Osteoblast (primary cell): Measurements from ENCODE around the gene INO80D. TPM values are rescaled to one million over a fixed set of nuclear protein-coding genes. Genes with fewer than 3 reads are reported as not detected.
"Not testable (repeated sequence)": the region's sequence is repeated elsewhere in the genome, so short reads cannot be mapped to it uniquely, and the experiment has no call there.

Experiments used
- DNase-seq: peaks from one replicate; pipeline ENCODE4 v3.0.0; 2011; ENCODE audit warnings: low spot score, mixed read lengths; ENCODE audit not compliant: insufficient read length; ENCODE audit errors: missing footprints
- H2AFZ ChIP-seq: 2 replicates; pipeline ENCODE4 v1.6.0; 2011; ENCODE audit warnings: mild to moderate bottlenecking, low read length
- H3K27ac ChIP-seq: 2 replicates; pipeline ENCODE4 v1.5.1; 2011; ENCODE audit warnings: mild to moderate bottlenecking, low read depth, low read length, moderate library complexity
- H3K27me3 ChIP-seq: 2 replicates; pipeline ENCODE4 v1.6.0; 2012; ENCODE audit warnings: mild to moderate bottlenecking, control low read depth, inconsistent platforms, low read length, moderate library complexity; ENCODE audit not compliant: insufficient read depth
- H3K36me3 ChIP-seq: 2 replicates; pipeline ENCODE4 v1.5.1; 2011; ENCODE audit warnings: mild to moderate bottlenecking, low read length, control low read depth, moderate library complexity; ENCODE audit not compliant: insufficient read depth
- H3K4me1 ChIP-seq: 2 replicates; pipeline ENCODE4 v1.5.1; 2011; ENCODE audit warnings: mild to moderate bottlenecking, low read length, control low read depth, moderate library complexity; ENCODE audit not compliant: insufficient read depth
- H3K4me2 ChIP-seq: 2 replicates; pipeline ENCODE4 v1.6.0; 2011; ENCODE audit warnings: mild to moderate bottlenecking, low read length; ENCODE audit not compliant: insufficient read depth
- H3K4me3 ChIP-seq: fragments of 200-600 bp; sonication (generic); 3 replicates; pipeline ENCODE4 v1.5.1; 2012; ENCODE audit warnings: mild to moderate bottlenecking, low read length, inconsistent platforms; ENCODE audit not compliant: insufficient read depth
- H3K79me2 ChIP-seq: 2 replicates; pipeline ENCODE4 v1.6.0; 2012; ENCODE audit warnings: mild to moderate bottlenecking, low read length, control low read depth, inconsistent platforms; ENCODE audit not compliant: insufficient read depth
- H3K9me3 ChIP-seq: 2 replicates; pipeline ENCODE4 v1.5.1; 2011; ENCODE audit warnings: low read depth, low read length, control low read depth
- H4K20me1 ChIP-seq: 2 replicates; pipeline ENCODE4 v1.6.0; 2012; ENCODE audit warnings: mild to moderate bottlenecking, low read length, control low read depth; ENCODE audit not compliant: insufficient read depth
- total RNA-seq: library from RNA; depleted of rRNA; stranded (reverse); fragments of >200 nt; gene quantifications from 2 replicates; pipeline ENCODE4 v1.2.3, GENCODE V29; 2012
- TF ChIP-seq, protein P1 (sequence below): IDR thresholded peaks from 2 replicates; pipeline ENCODE4 v1.5.1; 2011; ENCODE audit warnings: mild to moderate bottlenecking, low read depth, low read length, moderate library complexity; ENCODE audit errors: extremely low read depth

Gene INO80D
- total RNA-seq, 1 donor: 9.0 TPM

GRCh38 chr2:206049392-206049791, 36.6 kb downstream of the INO80D start:
- Histone ChIP-seq H3K27me3 (no peaks in the 10 kb centered on the region), H3K27ac (no peak overlapping the region), H4K20me1 (peaks cover 10% of the 10 kb centered on the region), H3K4me3 (no peak overlapping the region), H3K4me1 (no peaks in the 10 kb centered on the region), H2AFZ (no peak overlapping the region), H3K79me2 (peaks cover 14% of the 10 kb centered on the region), H3K4me2 (no peak overlapping the region), H3K9me3 (no peaks in the 10 kb centered on the region), H3K36me3 (peaks cover 9% of the 10 kb centered on the region)
- TF ChIP-seq, protein P1, sequence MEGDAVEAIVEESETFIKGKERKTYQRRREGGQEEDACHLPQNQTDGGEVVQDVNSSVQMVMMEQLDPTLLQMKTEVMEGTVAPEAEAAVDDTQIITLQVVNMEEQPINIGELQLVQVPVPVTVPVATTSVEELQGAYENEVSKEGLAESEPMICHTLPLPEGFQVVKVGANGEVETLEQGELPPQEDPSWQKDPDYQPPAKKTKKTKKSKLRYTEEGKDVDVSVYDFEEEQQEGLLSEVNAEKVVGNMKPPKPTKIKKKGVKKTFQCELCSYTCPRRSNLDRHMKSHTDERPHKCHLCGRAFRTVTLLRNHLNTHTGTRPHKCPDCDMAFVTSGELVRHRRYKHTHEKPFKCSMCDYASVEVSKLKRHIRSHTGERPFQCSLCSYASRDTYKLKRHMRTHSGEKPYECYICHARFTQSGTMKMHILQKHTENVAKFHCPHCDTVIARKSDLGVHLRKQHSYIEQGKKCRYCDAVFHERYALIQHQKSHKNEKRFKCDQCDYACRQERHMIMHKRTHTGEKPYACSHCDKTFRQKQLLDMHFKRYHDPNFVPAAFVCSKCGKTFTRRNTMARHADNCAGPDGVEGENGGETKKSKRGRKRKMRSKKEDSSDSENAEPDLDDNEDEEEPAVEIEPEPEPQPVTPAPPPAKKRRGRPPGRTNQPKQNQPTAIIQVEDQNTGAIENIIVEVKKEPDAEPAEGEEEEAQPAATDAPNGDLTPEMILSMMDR: no peak
- no peak for DNase-seq

- H4K20me1 ChIP-seq: peaks cover 11% of the 10 kb centered on the region
- H3K27ac ChIP-seq: no peak overlapping the region
- no peaks in the 10 kb centered on the region for H3K27me3 ChIP-seq
- DNase-seq: peak; percentile 60
- H3K9me3 ChIP-seq: no peaks in the 10 kb centered on the region
- peaks cover 16% of the 10 kb centered on the region for H3K79me2 ChIP-seq
- no peak overlapping the region for H2AFZ ChIP-seq
- H3K4me3 ChIP-seq: no peak overlapping the region
- H3K4me2 ChIP-seq: no peak overlapping the region
- TF ChIP-seq, protein P1: no peak
- H3K4me1 ChIP-seq: no peaks in the 10 kb centered on the region
- peaks cover 14% of the 10 kb centered on the region for H3K36me3 ChIP-seq
Measured at GRCh38 chr2:206045251-206045650, 40.7 kb downstream of the INO80D start.

GRCh38 chr2:206040525-206040924, 45.4 kb downstream of the INO80D start:
- H4K20me1 ChIP-seq: peaks cover 9% of the 10 kb centered on the region
- H3K27me3 ChIP-seq: no peaks in the 10 kb centered on the region
- no peak for DNase-seq
- H3K4me3 ChIP-seq: no peak overlapping the region
- H3K9me3 ChIP-seq: no peaks in the 10 kb centered on the region
- H3K27ac ChIP-seq: no peak overlapping the region
- TF ChIP-seq, protein P1: no peak
- H2AFZ ChIP-seq: no peak overlapping the region
- H3K4me2 ChIP-seq: no peak overlapping the region
- peaks cover 9% of the 10 kb centered on the region for H3K36me3 ChIP-seq
- no peaks in the 10 kb centered on the region for H3K4me1 ChIP-seq
- H3K79me2 ChIP-seq: peaks cover 33% of the 10 kb centered on the region

- H3K4me3 ChIP-seq, H4K20me1 ChIP-seq, H3K27me3 ChIP-seq, H3K4me1 ChIP-seq, H3K9me3 ChIP-seq, H3K4me2 ChIP-seq, H2AFZ ChIP-seq, DNase-seq, H3K36me3 ChIP-seq, H3K27ac ChIP-seq: not testable (repeated sequence)
- H3K79me2 ChIP-seq: peaks cover 53% of the 10 kb centered on the region
Measured at GRCh38 chr2:206035393-206035792, 50.6 kb downstream of the INO80D start.

DNA sequence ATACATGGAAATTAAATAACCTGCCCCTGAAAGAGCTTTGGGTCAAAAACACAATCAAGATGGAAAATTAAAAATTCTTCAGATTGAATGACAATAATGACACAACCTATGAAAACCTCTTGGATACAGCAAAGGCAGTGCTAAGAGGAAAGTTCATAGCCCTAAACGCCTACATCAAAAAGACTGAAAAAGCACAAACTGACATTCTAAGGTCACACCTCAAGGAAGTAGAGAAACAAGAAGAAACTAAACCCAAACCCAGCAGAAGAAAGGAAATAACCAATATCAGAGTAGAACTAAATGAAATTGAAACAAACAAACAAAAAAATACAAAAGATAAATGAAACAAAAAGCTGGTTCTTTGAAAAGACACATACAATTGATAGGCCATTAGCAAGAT, 52.5 kb downstream of the INO80D start:
- H3K4me2 ChIP-seq, H3K27ac ChIP-seq, H3K9me3 ChIP-seq, H2AFZ ChIP-seq, H3K4me1 ChIP-seq, H3K27me3 ChIP-seq, H3K36me3 ChIP-seq, H3K4me3 ChIP-seq, H4K20me1 ChIP-seq, DNase-seq: not testable (repeated sequence)
- H3K79me2 ChIP-seq: peaks cover 54% of the 10 kb centered on the region
